Central memory CD4-positive, alpha-beta T cell (primary cell): ENCODE measurements around the gene SHPK.
"Not testable (repeated sequence)": the region's sequence is repeated elsewhere in the genome, so short reads cannot be mapped to it uniquely, and the experiment has no call there.

Source experiments
- DNase-seq: peaks from one replicate; pipeline ENCODE4 v3.0.0; 2022

SHPK gene

DNA sequence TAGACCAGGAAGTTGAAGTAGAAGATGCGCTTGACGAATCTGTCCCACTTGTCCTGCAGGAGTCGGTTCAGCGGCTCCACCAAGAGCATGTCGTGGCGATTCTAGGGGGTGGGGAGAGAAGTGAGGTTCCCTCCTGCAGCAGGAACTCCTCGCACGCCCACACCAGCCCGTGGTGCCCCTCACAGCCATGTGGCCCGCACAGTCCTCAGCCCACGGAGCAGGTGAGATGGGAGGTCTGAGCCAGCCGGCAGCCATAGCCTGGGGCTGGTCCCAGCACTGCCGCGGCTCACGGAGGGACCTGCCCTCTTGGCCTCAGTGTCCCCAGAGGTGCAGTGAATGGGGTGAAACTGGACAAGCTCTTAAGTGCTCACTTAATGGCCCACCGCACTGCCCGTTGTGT, 50.2 kb downstream of the SHPK start:
- no peak for DNase-seq

DNA sequence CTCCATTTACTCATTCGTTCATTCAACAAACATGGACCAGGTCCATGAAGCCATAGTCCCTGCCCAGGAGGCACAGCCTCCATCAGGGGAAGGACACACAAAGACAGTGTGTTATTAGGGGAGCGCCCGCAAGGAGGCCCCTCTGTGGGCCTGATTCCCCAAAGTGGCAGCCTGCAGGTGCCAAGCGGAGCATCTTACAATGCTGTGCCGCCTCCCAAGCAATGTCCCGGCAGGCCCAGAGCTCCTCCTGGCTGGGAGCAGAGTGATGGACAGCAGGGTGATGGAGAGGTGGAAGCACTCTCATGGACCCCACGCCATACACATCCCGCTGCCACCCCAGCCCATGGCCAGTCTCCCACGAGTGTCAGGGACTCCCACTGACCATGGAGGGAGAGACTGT, 52.6 kb downstream of the SHPK start:
- DNase-seq = no peak

DNA sequence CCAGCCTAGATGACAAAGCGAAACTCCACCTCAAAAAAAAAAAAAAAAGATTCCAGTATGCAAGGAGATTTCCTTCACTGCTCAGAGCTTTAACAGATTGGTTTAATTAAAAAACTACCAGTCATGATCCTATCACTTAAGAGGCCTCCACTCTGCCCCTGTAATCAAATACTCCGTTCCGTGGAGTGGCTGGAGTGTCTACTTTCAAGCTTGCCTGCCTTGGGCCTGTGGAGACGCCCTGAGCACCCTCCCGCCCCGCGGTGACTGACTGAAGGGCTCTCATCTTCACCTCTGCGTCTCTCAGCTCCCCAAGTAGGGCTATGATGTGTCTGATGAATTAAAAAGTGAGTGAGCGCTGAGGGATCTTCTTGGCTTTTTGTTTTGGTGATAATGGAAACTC, 53.1 kb downstream of the SHPK start:
- DNase-seq = no peak

DNA sequence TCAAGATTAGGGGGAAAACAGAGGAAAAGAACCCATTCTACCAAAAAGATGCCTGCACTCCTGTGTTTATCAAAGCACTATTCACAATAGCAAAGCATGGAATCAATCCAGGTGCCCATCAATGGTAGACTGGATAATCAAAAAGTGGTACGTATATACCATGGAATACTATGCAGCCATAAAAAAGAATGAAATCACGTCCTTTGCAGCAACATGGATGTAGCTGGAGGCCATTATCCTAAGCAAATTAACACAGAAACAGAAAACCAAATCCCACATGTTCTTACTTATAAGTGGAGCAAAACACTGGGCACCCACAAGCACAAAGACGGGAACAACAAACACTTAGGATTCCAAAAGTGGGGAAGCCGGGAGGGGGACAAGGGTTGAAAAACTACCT, 57.4 kb downstream of the SHPK start:
- not testable (repeated sequence) for DNase-seq

DNA sequence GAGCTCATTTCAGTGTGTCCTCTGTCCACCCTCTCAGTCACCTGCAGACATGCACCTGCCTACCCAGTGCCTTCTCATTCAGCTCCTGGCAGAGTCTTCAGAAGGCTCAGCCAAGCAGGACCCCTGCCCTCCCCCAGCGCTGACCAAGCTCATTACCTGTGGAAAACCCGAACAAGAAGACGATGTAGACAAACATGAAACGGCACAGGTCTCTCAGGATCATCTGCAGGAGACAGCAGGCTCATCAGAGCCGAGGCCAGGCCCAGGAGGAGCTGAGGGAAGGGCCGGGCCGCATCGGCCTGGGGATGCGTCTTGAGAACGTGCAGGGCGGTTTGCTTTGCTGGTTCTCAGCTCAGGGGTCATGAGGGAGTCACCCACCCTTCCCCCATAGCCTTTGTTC, 59.1 kb downstream of the SHPK start:
- DNase-seq = no peak

DNA sequence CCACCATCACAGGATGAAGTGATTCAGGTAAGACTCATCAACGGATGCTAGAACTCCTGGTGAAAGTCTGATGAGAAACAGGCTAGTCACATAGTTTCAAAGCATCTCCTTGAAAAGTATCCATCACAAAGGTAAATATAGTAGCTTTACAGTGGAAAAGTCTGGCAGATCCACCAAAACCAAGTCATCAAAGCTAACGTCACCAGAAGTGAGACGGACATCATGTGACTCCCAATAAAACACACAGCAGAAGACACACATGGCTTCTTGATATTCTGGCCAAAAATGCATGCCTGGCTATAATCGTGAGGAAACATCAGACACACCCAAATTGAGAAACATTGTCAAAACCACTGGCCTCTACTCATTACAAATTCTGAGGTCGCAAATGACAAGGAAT, 60.5 kb downstream of the SHPK start:
- no peak for DNase-seq

DNA sequence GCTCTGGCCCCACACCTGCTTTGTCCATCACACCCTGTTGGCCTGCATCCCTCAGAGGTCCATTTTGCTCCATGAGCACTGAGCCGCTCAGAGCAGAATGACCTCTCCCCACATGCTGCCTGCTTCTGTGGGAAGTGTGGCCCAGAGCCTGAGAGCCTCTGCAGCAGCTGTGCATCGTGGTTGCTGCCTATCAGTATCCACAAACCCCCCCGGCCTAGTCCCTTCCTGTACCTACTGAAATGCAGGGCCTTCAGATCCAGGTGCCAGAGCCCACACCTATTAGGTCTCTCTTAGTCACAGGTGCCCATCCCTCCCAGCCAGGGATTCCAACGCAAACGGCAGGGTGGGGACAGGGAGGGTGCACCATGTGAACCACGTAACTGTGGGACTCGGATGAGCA, 61.8 kb downstream of the SHPK start:
- no peak for DNase-seq

DNA sequence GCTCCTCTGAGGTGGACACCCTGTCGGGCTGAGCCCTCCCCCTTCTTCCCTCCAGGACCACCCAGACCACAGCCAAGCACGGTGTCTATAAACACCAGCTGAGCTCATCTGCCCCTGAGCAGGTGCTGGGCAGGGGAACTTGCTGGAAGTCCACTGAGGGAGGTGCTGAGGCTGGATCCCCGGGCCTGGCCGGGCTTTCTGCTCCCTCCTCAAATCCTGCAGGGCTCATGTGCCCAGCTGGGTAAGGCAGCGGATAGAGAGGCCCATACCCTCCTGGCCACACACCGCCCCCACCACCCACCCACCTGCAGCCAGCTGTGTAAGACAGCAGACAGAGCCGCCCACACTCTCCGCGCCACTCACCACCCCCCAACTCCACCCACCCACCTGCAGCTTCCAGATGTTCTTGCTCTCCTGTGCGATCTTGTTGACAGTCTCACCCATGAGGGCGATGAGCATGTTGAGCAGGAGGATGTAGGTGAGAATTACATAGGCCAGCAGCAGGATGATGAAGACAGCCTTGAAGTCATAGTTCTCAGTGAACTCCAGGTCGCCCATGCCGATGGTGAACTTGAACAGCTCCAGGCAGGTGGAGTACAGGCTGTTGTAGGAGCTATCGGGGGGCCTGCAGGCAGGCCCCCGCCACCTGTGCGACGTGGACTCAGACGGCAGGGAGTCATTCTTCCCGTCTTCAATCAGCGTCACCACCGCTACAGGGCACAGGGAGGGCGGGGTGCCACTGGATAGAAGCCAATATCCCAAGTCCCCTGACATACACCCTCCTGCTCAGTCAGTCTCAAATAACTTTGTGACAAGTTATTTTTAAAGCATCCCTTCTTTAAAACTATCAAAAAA, 62.6 kb downstream of the SHPK start:
- no peak for DNase-seq

DNA sequence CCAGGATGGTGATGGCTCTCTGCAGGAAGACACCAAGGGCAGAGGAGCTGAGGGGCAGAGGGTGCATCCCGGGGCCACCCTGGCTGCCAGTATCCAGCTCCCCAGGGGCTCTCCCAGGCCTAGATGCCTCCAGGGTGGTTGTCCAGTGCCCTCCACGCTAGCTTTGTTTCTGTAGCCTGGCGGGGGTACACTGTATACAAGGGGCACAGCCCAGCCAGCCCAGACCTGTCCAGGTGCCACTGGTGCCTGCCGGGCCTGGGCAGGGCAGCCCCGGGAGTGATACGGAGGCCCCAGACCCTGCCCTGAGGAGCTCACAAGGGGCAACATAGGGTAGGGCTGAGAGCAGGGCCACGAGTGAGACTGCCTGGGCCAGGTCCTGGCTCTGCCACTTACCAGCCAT, 63.8 kb downstream of the SHPK start:
- no peak for DNase-seq

DNA sequence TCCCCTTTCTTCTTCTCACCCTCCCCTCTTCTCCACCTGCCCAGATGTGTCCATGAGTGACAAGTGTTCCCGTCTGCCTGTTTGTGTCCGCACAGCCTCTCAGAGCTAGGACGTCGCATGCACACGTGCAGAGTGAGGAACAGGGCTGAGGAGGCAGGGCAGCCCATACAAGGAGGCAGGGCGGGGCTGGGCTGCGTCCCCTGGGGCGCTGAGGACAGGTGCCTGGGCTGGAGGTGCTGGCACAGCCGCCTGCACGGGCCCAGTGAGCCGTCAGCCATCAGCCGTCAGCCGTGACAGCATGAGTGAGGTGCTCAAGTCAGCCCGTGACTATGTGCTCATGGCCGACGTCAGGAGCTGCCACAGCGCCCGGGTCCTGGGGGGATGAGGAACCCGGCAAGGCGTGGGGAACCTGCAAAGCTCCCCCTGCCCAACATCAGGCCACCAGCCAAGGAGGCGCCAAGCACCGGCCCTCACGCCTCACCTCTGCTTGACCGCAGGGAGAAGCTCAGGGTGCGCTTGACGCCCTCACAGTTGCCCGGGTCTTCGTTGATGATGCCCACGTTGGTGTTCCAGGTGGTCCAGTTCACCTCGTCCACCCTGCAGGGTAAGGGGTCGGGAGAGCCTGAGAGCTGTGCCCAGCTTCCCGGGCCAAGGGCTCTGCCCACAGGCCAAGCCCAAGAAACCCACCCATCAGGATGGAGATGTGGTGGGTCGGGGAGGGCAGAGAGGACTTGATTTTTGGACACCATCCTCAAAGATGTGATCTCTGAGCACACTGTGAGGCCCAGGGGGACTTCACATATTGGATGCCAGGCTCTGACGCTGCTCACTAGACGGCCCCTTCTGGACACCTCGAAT, 64.8 kb downstream of the SHPK start:
- no peak for DNase-seq

DNA sequence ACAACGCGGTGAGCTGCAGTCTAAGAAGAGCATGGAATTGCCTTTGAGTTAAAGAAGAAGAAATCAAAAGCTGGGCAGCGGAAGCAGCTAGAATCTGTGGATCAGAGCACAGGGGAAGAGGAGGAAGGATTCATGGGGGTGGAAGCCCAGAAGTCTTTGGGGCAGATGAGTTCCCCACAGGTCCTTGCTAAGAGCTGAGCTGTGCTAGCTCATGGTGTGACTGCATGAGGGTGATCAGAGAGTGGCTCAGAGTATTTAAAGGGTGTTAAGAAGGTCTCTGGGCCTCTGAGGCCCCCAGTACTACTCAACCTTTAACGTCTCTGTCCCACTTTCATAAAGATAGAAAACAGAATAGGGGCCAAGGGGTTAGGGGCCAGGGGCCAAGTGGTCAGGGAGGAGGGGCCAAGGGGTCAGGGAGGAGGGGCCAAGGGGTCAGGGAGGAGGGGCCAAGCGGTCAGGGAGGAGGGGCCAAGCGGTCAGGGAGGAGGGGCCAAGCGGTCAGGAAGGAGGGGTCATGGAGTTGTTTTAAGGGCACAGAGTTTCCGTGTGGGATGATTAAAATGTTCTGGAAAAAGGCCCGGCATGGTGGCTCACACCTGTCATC, 66.4 kb downstream of the SHPK start:
- DNase-seq = no peak

DNA sequence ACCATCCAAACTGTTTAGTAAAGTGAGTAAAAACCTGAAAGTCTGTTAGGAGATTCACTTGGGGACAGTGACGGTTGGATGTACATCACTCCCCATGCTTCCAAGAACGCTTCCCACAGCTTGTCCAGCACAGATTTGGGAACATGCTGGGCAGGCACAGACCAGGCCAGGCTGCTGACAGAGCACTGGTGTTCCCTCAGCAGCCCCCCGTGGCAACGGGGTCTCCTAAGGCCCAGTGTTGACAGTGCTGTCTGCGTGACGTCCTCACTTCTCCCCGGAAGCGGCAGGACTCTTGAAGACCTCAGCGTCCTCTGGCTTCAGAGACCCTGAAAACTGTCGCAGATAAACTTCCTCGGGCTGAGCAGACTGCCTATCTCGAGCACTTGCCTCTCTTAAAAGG, 69.5 kb downstream of the SHPK start:
- DNase-seq = no peak

DNA sequence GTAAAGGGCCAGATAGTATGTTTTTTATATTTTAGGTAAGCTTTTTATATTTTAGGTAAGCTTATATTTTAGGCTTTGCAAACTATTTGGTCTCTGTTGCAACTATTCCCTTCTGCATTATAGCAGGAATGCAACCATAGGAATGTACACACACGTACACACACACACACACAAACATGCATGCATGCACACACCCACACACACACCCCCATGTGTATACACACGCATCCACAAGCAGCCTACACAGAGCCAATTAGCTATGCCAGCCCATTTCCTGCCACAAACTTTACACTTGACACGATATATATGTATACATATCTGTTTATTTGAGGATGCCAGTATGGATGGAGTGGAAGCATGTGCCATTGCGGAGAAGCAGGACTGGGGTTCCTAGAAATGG, 70.9 kb downstream of the SHPK start:
- no peak for DNase-seq

DNA sequence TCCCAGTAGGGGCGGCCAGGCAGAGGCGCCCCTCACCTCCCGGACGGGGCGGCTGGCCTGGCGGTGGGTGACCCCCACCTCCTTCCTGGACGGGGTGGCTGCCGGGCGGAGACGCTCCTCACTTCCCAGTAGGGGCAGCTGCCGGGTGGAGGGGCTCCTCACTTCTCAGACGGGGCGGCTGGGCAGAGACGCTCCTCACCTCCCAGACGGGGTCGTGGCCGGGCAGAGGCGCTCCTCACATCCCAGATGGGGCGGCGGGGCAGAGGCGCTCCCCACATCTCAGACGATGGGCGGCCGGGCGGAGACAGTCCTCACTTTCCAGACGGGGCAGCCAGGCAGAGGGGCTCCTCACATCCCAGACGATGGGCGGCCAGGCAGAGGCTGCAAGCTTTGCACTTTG, 71.8 kb downstream of the SHPK start:
- DNase-seq = not testable (repeated sequence)

DNA sequence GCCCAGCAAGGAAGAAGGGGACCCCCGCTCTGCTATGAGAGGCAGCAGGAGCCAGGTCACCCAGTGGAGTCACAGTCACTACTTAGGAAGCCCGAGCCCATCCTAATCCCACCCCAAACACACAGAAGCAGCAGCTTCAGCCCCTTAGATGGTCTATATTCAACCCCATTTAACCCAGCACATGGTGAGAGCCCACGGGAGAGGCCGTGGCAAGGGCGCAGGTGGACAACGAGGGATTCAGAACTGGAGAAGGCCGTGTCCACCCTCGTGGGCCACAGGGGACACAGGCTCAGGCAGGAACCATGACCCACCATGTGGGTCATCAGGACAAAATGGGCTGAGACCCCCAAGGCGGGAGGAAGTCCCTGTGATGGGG, 76.8 kb downstream of the SHPK start:
- no peak for DNase-seq

DNA sequence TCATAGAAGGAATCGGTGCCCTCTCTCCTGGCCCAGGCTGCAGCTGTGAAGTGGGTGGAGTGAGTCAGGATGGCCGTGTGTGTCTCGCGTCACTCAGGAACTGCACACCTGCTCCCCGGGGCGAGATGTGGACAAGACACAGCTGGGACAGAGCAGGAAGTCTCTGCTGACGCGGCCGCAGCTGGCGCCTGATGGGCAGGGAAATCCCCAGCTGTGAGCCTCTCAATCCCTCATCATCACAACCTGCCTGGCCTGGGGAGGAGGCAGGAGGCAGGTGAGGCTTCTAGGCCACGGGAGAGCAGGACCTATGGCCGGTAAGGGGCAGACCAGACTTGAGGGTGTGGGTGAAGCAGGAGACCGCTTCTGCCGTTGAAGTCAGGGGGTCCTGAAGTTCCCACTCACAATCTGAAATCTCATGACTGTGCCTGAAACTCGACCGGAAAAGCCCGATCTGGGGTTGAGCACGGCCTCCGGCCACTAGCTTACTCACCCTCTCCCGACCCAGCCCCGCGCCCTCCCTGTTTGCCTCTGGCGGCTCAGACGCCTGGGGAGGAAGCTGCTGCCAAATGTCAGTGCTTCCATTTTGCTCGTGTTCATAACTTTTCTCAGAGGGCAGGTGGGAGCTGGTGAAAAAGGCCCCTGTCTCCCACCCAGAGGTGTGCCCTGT, 77.3 kb downstream of the SHPK start:
- peak; percentile 54 for DNase-seq
